Measurements from ENCODE around the gene MRPS22.

Gene MRPS22

GRCh38 chr3:139357899-139358298 lies 14.1 kb downstream of the MRPS22 start:
- no peak overlapping the region for H3K9ac ChIP-seq (ENCODE audit: low read depth, low read length, poor library complexity, severe bottlenecking)
- H3K4me3 ChIP-seq (ENCODE audit: low read length, poor library complexity, severe bottlenecking) = no peak overlapping the region
- 0 out of 2 replicates have a peak, but pooled peaks cover 2% of the 10 kb centered on the region for H3F3A ChIP-seq (ENCODE audit: low read depth)
- no peaks in the 10 kb centered on the region for H3K27me3 ChIP-seq (ENCODE audit: insufficient read depth, low read length, poor library complexity, severe bottlenecking)
- H3K9me2 ChIP-seq (replicated peaks; ENCODE audit: low read depth, low read length) = no peaks in the 10 kb centered on the region
- TF ChIP-seq EZH2phosphoT487 (IDR thresholded peaks at IDR 0.05; ENCODE audit: borderline replicate concordance) = no peak
- TF ChIP-seq, protein P1, sequence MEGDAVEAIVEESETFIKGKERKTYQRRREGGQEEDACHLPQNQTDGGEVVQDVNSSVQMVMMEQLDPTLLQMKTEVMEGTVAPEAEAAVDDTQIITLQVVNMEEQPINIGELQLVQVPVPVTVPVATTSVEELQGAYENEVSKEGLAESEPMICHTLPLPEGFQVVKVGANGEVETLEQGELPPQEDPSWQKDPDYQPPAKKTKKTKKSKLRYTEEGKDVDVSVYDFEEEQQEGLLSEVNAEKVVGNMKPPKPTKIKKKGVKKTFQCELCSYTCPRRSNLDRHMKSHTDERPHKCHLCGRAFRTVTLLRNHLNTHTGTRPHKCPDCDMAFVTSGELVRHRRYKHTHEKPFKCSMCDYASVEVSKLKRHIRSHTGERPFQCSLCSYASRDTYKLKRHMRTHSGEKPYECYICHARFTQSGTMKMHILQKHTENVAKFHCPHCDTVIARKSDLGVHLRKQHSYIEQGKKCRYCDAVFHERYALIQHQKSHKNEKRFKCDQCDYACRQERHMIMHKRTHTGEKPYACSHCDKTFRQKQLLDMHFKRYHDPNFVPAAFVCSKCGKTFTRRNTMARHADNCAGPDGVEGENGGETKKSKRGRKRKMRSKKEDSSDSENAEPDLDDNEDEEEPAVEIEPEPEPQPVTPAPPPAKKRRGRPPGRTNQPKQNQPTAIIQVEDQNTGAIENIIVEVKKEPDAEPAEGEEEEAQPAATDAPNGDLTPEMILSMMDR (conservative IDR thresholded peaks at IDR 0.05; ENCODE audit: low read length) = no peak
- peaks cover 94% of the 10 kb centered on the region for H3K36me3 ChIP-seq (ENCODE audit: insufficient read depth, low read length)
- no peaks in the 10 kb centered on the region for H3K79me2 ChIP-seq (ENCODE audit: insufficient read depth, low read length)
- no peak overlapping the region for H2AFZ ChIP-seq (ENCODE audit: low read length)
- peaks cover 3% of the 10 kb centered on the region for H4K20me1 ChIP-seq (ENCODE audit: insufficient read depth, low read length, poor library complexity, severe bottlenecking)
- no peaks in the 10 kb centered on the region for H3K9me3 ChIP-seq (ENCODE audit: insufficient read depth, low read depth, low read length)
- H3K4me1 ChIP-seq (ENCODE audit: insufficient read depth, low read length, poor library complexity, severe bottlenecking) = no peaks in the 10 kb centered on the region
- no peak overlapping the region for H3K4me2 ChIP-seq (ENCODE audit: low read depth, low read length, poor library complexity, severe bottlenecking)

GRCh38 chr3:139358841-139359562 lies 15.2 kb downstream of the MRPS22 start:
- Histone ChIP-seq H3K4me1 (ENCODE audit: insufficient read depth, low read length, poor library complexity, severe bottlenecking) (no peaks in the 10 kb centered on the region), H4K20me1 (ENCODE audit: insufficient read depth, low read length, poor library complexity, severe bottlenecking) (peaks cover 3% of the 10 kb centered on the region), H3K9me2 (replicated peaks; ENCODE audit: low read depth, low read length) (no peaks in the 10 kb centered on the region), H3F3A (ENCODE audit: low read depth) (no peaks in the 10 kb centered on the region), H3K4me2 (ENCODE audit: low read depth, low read length, poor library complexity, severe bottlenecking) (no peak overlapping the region), H2AFZ (ENCODE audit: low read length) (no peak overlapping the region), H3K9me3 (ENCODE audit: insufficient read depth, low read depth, low read length) (no peaks in the 10 kb centered on the region), H3K9ac (ENCODE audit: low read depth, low read length, poor library complexity, severe bottlenecking) (no peak overlapping the region), H3K4me3 (ENCODE audit: low read length, poor library complexity, severe bottlenecking) (no peak overlapping the region), H3K27me3 (ENCODE audit: insufficient read depth, low read length, poor library complexity, severe bottlenecking) (no peaks in the 10 kb centered on the region), H3K36me3 (ENCODE audit: insufficient read depth, low read length) (peaks cover 97% of the 10 kb centered on the region), H3K79me2 (ENCODE audit: insufficient read depth, low read length) (no peaks in the 10 kb centered on the region)
- TF ChIP-seq, protein P1 (conservative IDR thresholded peaks at IDR 0.05; ENCODE audit: low read length) = no peak
- TF ChIP-seq EZH2phosphoT487 (IDR thresholded peaks at IDR 0.05; ENCODE audit: borderline replicate concordance) = no peak

DNA sequence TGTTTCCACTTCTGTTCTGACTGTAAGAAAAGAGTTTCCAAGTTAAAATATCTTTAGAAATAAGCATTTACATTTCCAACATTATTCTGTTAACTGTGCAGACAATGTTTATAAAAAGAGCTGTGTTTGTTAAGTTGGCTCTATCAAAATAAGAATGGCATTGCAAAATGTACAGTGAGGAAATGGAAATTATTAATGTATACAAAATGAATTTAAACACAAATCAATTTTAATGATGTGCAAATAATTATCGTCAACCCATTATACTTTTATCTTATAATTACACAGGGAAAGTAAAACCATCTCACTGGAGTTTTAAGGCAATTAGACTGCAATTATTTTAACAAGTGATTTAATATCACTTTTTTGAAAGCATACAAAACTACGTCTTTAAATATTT lies 17.5 kb downstream of the MRPS22 start:
- H3K9me2 ChIP-seq (replicated peaks; ENCODE audit: low read depth, low read length) = no peaks in the 10 kb centered on the region

More for the DNA sequence above, 17.5 kb downstream of the MRPS22 start:
- no peaks in the 10 kb centered on the region for H3K9me3 ChIP-seq (ENCODE audit: insufficient read depth, low read depth, low read length)
- no peak overlapping the region for H3K4me2 ChIP-seq (ENCODE audit: low read depth, low read length, poor library complexity, severe bottlenecking)
- no peak overlapping the region for H2AFZ ChIP-seq (ENCODE audit: low read length)
- H3K4me1 ChIP-seq (ENCODE audit: insufficient read depth, low read length, poor library complexity, severe bottlenecking) = no peaks in the 10 kb centered on the region
- H3K36me3 ChIP-seq (ENCODE audit: insufficient read depth, low read length) = peaks cover 97% of the 10 kb centered on the region
- no peaks in the 10 kb centered on the region for H3K27me3 ChIP-seq (ENCODE audit: insufficient read depth, low read length, poor library complexity, severe bottlenecking)
- no peaks in the 10 kb centered on the region for H4K20me1 ChIP-seq (ENCODE audit: insufficient read depth, low read length, poor library complexity, severe bottlenecking)
- no peaks in the 10 kb centered on the region for H3K79me2 ChIP-seq (ENCODE audit: insufficient read depth, low read length)
- H3K9ac ChIP-seq (ENCODE audit: low read depth, low read length, poor library complexity, severe bottlenecking) = no peak overlapping the region
- H3K4me3 ChIP-seq (ENCODE audit: low read length, poor library complexity, severe bottlenecking) = no peak overlapping the region
- no peak for TF ChIP-seq EZH2phosphoT487 (IDR thresholded peaks at IDR 0.05; ENCODE audit: borderline replicate concordance)
- TF ChIP-seq, protein P1 (conservative IDR thresholded peaks at IDR 0.05; ENCODE audit: low read length) = no peak
- H3F3A ChIP-seq (ENCODE audit: low read depth) = no peaks in the 10 kb centered on the region

All from Loucy (cell line).